SKM-1 treated with dmso at 0.1 percent for 144 hours (cell line): ENCODE measurements around the gene AOPEP.

Experiments
- DNase-seq: peaks from one replicate; lab custom pipeline; 2025; ENCODE audit not compliant: unreplicated experiment; lab: John Stamatoyannopoulos, UW

The AOPEP gene

GRCh38 chr9:94788570-94789105 lies 62.1 kb downstream of the AOPEP start:
- no peak for DNase-seq

- no peak for DNase-seq
Measured at GRCh38 chr9:94791435-94791834, 64.9 kb downstream of the AOPEP start.

GRCh38 chr9:94792511-94792910 lies 66.0 kb downstream of the AOPEP start:
- DNase-seq, result no peak

DNA sequence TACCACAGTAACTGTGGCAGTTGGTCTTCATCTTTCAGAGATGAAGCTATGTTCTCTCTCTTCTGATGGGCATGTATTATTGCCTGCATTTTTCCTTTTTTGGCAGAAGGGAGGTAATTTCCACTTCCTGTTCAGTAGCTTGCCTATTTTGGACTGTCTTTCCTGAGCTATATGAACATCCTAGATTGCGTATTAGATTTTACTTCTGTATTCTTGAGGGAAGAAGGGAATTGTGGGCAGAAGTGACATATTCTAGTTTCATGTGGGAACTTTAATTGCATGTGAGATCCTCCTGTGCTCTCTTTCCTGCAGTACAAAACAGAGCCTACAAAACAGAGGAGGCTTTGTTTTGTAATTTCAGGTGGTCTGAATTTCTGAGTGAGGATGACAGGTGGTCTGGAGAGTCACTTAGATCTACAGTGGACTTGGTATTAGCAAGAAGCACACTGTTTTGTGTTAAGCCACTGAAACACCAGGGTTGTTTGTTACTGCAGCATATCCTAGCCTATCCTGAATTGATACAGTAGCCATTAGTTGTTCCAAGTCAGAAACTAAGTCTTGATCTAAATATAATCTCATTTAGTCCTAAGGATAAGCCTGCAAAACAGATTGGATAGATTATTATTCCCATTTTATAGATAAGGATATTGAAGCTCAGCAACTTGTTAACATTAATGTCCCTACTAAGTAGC lies 68.1 kb downstream of the AOPEP start:
- DNase-seq, result no peak

GRCh38 chr9:94796687-94797086 lies 70.2 kb downstream of the AOPEP start:
- DNase-seq, result no peak

DNA sequence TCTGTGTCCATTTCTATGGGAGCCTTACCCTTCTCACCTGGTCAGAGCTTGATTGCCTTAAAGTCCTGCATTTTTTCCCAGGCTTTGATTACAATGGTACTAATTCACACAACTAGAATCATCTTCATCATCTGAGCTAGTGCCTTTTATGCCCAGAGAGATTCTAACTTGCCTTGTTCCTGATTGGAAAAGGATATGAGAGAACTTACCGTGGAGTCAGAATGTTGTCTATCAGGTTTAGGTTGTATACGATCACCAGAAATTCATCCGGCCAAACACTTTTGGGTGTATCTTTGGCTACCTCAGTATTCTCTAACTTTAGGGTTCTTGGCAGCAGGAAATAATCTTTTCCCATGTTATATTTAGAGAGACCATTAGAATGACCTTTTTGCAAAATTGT lies 71.7 kb downstream of the AOPEP start:
- no peak for DNase-seq

- DNase-seq, result no peak
Measured at GRCh38 chr9:94798708-94799107, 72.2 kb downstream of the AOPEP start.

- no peak for DNase-seq
Measured at GRCh38 chr9:94799578-94800264, 73.2 kb downstream of the AOPEP start.

GRCh38 chr9:94800424-94801117 lies 74.1 kb downstream of the AOPEP start:
- DNase-seq, result no peak

- no peak for DNase-seq
Measured at GRCh38 chr9:94801234-94801633, 74.7 kb downstream of the AOPEP start.

DNA sequence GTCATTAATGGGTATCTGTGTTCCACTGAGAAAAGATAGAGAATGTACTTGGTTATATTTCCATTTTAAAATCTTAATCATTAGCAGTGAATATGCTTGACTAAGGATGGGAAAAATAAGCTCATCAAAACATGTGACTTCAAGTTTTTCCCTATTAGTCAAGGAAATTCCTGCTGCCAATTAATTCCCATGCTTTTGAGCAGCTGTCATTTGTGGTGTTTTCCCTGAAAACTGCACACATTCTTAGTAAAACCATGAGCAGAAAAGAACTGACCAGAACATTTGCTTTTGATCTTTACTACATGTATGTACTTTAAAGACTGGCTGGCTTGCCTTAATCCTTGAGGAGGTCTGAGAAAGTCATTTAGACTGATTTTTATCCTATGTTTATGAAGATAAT lies 75.2 kb downstream of the AOPEP start:
- DNase-seq, result no peak

DNA sequence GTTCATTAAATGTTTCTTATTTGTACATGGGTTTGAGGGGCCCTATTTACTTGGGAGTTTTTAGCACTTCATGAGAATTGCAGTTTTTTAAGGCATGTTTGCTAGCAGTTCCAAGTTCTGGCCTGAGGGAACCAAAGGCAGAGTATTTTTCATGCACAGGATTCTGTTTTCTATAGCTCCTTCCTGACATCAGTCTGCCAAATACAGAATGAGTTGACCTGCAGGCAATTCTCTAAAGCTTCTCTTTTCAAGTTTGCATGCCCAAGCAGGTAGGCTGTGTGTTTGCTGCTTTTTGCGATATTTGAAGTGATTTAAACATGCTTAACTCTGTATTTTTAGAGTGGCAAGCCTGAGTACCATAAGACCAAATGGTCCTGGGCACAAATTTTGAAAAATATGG lies 75.8 kb downstream of the AOPEP start:
- no peak for DNase-seq

DNA sequence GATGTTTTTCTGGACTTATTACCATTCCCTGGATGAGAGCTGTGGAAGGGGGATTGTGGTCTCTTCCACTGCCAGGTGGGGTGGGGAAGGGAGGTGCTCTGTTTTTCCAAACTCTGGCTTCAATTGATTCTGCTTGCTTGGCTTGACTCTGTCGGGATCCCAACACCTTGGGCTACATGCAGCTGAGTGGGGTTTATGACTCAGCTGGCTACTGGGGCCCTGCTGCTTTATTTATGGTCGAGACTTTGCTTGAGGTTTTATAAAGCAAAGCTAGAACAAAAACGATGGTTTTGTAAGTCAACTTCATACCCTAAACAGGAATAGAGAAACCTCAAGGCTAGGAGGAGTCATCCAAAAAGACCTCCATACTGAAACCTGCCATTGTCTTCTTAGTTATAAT lies 76.3 kb downstream of the AOPEP start:
- DNase-seq, result no peak

DNA sequence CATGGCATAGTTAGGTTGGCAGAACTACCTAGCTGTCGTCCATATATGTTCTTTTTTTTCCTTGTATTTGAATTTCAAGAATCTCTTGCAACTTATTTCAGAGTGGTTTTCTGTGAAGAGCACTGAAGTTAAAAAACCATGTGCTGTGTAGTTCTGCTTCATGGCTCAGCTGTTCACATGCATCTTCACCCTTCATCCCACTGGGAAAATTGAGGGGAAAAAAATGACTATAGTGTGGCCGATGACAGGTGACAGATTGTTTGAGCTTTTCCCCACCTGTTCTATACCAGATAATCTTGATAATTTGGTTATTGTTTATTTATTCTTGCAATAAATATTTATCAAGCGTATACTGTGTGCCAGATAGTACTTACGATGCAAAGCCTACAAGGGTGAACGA lies 77.8 kb downstream of the AOPEP start:
- no peak for DNase-seq

- DNase-seq, result no peak
Measured at GRCh38 chr9:94805051-94805489, 78.6 kb downstream of the AOPEP start.

DNA sequence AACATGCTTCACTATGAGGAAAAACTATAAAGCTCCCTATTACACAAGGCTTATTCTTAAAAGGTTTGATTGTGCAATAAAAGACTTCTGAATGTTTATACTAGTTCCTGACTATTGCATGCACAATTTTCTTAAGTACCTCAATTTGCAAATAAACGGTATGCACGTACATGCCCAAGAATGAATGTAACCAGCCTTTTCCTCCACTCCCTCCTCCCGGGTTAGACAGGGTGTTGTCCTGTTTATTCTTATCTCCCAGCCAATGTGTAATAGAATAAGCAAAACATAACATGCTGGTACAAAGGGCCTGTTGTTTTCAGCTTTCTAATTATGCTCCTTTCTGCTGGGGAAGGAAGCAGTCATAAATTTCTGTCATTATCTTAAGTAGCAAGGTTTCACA lies 79.1 kb downstream of the AOPEP start:
- DNase-seq, result peak; percentile 34

- DNase-seq, result no peak
Measured at GRCh38 chr9:94806307-94806893, 79.9 kb downstream of the AOPEP start.

DNA sequence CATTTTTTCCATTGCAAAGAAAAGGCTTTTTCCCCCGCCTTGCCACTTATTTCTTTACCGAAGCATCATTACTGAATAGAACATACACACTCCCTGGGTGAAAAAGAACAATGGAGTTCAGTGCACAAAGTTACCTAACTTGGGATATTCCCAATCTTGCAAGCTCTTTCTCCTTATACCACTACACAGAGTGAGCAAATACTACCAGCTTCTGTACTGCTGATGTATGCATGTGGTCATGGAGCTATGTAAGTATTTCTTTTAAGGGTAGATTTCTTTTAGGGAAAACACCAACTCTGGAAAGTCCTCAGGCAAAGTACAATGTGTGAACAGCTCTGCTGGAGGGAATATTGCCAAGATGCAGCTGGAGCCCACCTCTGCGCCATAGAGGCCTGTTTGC lies 81.1 kb downstream of the AOPEP start:
- DNase-seq, result no peak

DNA sequence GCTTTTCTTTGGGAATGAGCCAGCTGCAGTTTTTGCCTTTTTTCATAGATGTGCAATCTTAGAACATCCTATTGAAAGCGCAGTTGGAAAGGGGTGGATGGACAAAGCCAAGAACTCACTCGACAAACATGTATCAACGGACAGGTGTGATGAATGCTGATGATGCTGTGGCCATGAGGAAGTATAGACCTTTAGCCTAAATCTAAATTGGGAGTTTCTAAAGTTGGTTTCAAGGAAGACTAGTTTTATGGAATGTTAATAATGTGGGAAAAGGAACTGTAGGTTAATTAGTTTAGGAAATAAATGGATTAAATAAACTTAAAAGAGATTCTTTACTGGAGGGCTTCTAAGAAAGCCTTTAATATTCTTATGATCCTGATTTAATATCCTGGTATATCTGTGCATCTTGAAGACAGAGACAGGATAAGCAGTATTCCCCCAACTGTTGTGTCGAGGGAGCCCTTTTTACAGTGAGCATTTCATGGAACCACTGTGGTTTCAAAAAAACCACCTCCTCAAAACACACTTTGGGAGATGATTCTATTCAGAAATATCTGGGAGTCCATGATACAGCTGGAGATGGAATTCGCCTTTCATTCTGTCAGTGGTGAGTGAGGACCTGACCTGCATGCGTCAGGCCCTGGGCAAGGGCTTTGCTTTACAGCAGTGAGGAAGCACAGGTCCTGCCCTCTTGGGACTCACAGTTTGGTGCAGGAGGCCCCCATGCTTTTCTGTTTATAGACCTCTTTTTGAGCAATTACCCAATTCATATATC lies 82.6 kb downstream of the AOPEP start:
- DNase-seq, result no peak

DNA sequence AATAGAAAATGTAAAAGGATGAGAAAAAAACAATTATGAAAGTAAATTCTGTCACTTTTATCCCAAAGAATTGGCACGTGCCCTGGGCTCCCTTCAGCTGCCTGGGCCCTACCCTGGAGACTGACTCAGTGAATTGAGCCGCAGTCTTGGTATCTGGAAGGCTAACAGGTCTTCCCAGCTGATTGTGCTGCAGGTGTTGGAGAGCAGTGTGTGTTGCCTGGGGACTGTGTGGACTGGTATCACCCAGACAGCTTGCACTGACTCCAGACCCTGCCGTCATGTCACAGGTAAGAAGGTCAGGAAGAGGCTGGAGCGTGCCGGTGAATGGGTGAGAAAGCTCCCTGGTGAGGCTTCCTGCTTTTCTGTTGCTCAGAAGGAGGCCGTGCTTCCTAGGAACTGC lies 83.3 kb downstream of the AOPEP start:
- no peak for DNase-seq

DNA sequence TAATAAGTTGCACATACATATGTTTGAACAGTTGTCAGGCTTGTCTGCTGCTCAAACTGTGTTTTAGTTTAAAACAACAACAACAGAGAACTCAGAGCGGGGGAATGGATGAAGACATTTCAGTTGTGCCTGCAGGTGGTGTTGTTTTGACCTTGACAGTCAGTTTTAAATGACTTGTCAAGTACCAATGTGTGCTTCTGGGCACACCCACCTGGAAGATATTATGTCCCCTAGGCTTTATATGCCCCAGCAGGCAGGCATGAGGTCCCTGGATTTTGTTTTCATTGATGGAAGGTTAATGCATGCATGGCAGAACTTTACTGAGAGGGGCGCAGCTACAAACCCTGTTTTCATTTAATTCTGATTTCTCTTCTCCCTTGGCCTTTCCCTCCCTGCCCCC lies 84.6 kb downstream of the AOPEP start:
- DNase-seq, result no peak
